AG04449 (cell line): ENCODE data around the gene MEIS1.

Experiments
- CTCF ChIA-PET: fragments of 350-600 bp; formaldehyde crosslinking; extraction: SDS; loops from one replicate; lab custom pipeline; 2021; ENCODE audit warnings: antibody characterized with exemption; lab: Yijun Ruan, JAX
- POLR2A ChIA-PET: fragments of 400-600, 350-600 bp; formaldehyde crosslinking; extraction: SDS; loops from one replicate; lab custom pipeline; 2020; ENCODE audit warnings: antibody characterized with exemption, inconsistent platforms; lab: Yijun Ruan, JAX
- DNase-seq: peaks from one replicate; pipeline ENCODE4 v3.0.0-alpha.2; 2010; ENCODE audit warnings: low read depth, low spot score
- H3K4me3 ChIP-seq: 2 replicates; pipeline ENCODE4 v1.5.1; 2011; ENCODE audit warnings: low read depth, mild to moderate bottlenecking, control low read depth, low read length
- CTCF ChIP-seq: IDR thresholded peaks from one replicate; pipeline ENCODE4 v1.5.1; 2011; ENCODE audit warnings: mild to moderate bottlenecking, moderate library complexity, low read length, control low read depth, inconsistent platforms; ENCODE audit not compliant: insufficient read depth; ENCODE audit errors: missing control alignments

MEIS1 gene

GRCh38 chr2:66467718-66468117 lies 32.8 kb downstream of the MEIS1 start:
- H3K4me3 ChIP-seq, result no peak overlapping the region
- ChIA-PET CTCF (interaction anchor here (0.7 to 1.4 kb wide), 2 partner anchors 23 to 38 kb away, joined by 3 read pairs; no protein-coding TSS in a partner anchor), POLR2A (interaction anchor here (0.6 kb wide), 1 partner anchor 88 kb away, joined by 3 read pairs; no protein-coding TSS in a partner anchor)
- no peak for TF ChIP-seq CTCF
- DNase-seq, result no peak

- CTCF ChIA-PET, result no interaction called here
Measured at GRCh38 chr2:66469214-66469902, 34.4 kb downstream of the MEIS1 start.

GRCh38 chr2:66470199-66470598 lies 35.3 kb downstream of the MEIS1 start:
- no peak for TF ChIP-seq CTCF
- ChIA-PET POLR2A (no interaction called here), CTCF (no interaction called here)
- H3K4me3 ChIP-seq, result no peak overlapping the region
- no peak for DNase-seq

More at GRCh38 chr2:66469214-66469902, 34.4 kb downstream of the MEIS1 start:
- POLR2A ChIA-PET, result no interaction called here
- no peak for TF ChIP-seq CTCF
- no peak overlapping the region for H3K4me3 ChIP-seq
- DNase-seq, result no peak

- POLR2A ChIA-PET, result no interaction called here
- H3K4me3 ChIP-seq, result no peak overlapping the region
- no peak for DNase-seq
- CTCF ChIA-PET, result no interaction called here
- no peak for TF ChIP-seq CTCF
Measured at GRCh38 chr2:66472225-66472843, 37.4 kb downstream of the MEIS1 start.

GRCh38 chr2:66477135-66477842 lies 42.4 kb downstream of the MEIS1 start:
- no peak for DNase-seq
- no peak for TF ChIP-seq CTCF
- CTCF ChIA-PET, result no interaction called here

GRCh38 chr2:66478299-66478698 lies 43.4 kb downstream of the MEIS1 start:
- POLR2A ChIA-PET, result no interaction called here
- H3K4me3 ChIP-seq, result no peak overlapping the region
- CTCF ChIA-PET, result interaction anchor here (0.9 to 1.3 kb wide), 3 partner anchors 9 to 1172 kb away, joined by 3 read pairs; no protein-coding TSS in a partner anchor
- no peak for DNase-seq
- TF ChIP-seq CTCF, result no peak

More at GRCh38 chr2:66477135-66477842, 42.4 kb downstream of the MEIS1 start:
- H3K4me3 ChIP-seq, result no peak overlapping the region
- POLR2A ChIA-PET, result no interaction called here
